T-helper 9 cell (primary cell): ENCODE results near the gene FAAP100.
"Not testable (repeated sequence)": the region's sequence is repeated elsewhere in the genome, so short reads cannot be mapped to it uniquely, and the experiment has no call there.

ENCODE experiments used
- DNase-seq: peaks from one replicate; pipeline ENCODE4 v3.0.0-alpha.2; 2020
- total RNA-seq, 2 donors: gene quantifications; one replicate each; lab custom pipeline; 2026; lab: John Stamatoyannopoulos, UW

Gene FAAP100, protein sequence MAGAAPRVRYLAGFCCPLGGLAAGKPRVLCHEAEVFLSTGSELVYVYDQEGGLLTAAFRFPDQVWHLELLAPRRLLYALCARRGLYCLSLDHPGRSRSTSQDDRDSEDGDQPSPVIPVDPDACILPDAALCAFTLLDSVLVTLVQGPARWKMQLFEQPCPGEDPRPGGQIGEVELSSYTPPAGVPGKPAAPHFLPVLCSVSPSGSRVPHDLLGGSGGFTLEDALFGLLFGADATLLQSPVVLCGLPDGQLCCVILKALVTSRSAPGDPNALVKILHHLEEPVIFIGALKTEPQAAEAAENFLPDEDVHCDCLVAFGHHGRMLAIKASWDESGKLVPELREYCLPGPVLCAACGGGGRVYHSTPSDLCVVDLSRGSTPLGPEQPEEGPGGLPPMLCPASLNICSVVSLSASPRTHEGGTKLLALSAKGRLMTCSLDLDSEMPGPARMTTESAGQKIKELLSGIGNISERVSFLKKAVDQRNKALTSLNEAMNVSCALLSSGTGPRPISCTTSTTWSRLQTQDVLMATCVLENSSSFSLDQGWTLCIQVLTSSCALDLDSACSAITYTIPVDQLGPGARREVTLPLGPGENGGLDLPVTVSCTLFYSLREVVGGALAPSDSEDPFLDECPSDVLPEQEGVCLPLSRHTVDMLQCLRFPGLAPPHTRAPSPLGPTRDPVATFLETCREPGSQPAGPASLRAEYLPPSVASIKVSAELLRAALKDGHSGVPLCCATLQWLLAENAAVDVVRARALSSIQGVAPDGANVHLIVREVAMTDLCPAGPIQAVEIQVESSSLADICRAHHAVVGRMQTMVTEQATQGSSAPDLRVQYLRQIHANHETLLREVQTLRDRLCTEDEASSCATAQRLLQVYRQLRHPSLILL
- 53.8 to 55.7 reads per million in 2 donors for total RNA-seq

DNA sequence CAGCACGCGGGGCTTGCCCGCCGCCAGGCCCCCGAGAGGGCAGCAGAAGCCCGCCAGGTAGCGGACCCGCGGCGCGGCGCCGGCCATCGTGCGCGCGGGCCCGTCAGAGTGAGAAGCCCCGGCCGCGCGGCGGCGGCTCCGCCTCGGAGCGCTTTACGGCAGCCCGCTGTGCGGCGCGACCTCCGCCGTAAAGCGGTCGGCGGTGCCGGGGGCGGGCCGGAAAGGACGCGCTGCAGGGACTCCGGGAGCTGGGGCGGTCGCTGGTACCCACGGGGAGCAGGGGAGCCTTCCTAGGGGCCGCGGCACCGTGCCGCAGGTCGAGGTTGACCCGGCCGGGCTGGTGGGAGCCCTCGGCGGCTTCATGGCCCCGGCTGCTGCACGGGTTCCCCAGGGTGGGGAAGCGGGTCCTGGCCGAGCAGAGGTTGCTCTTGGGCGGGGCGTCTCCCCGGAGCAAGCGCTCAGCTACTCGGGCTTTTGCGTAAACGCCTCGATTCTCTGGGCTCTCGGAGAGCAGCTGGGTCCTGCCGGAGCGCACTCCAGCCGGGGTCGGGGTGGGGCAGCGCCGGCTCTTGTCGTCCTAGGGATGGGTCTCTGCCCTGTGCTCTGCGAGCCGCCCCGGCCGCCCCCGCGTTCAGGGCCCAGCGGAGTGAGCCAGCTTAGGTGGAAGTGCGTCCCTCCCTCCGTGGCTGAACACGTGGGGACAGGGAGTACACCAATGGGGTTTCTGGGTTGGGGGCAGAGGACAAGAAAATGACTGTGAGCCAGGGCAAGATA lies at the start of gene FAAP100:
FAAP100 (minus strand) TSS at position 110 of the 774 bp plus-strand sequence; CDS start at position 87, 23 bp downstream.
- DNase-seq, result peak; percentile 71

DNA sequence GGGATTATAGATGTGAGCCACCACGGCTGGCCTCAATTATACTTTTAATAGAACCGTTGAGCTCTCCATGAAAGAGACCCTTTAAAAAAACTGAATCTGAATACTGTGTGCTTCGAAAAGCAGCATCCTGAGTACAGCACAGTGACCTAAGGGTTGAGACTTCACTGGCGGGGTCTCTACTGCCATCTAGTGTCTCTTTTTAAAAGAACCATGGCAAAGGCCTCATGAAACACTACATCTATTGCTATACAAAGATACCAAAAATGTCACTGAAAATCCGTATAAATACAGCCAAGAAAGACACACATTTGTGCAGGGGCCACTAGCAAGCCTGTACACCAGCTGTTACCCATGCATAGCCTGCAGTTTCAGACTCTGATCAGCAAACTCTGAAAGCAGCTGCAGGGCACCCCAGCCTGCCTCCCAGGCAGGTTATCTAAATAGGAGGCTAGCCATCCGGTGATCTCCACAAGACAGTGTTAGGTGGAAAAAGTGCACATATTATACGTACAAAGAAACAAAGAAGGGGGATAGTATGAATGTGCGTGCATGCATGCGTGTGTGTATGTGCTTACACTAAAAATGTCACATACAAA lies 49.5 kb upstream of the FAAP100 start:
- peak; percentile 10 for DNase-seq

DNA sequence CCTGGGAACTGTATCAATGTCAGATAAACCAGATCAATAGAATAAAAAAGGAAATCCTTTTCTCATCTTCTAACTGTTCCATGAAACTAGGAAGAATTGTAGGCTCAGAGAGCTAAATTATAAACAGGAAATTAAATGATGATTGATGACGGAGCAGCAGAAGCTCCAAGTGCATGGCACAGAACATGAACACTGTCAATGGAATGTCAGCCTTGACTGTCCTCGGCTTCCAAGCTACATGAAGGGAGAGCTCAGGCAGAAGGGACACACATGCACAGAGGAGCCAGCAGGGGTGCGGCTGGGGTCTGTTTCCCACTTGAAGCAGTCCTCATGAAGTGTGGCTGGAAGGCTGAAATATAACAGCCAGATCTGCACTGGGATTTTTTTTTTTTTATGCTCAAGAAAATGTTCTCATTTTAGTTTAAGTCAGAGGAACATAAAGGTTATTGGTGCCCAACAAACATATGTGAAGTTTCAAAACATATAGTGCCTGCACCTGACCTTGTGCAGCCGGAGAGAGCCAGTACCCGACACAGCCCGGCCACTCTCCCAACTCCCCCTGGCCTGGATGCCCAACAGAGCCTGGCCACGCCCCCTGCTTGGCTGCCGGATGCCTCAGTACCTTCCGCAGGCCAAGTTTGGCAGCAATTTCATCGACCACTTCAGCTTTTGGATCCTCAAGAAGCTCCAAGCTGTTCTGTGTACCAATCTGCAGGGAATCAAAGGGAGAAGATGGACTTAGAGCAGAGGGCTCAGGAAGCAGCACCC lies 47.8 kb upstream of the FAAP100 start:
- DNase-seq, result no peak

DNA sequence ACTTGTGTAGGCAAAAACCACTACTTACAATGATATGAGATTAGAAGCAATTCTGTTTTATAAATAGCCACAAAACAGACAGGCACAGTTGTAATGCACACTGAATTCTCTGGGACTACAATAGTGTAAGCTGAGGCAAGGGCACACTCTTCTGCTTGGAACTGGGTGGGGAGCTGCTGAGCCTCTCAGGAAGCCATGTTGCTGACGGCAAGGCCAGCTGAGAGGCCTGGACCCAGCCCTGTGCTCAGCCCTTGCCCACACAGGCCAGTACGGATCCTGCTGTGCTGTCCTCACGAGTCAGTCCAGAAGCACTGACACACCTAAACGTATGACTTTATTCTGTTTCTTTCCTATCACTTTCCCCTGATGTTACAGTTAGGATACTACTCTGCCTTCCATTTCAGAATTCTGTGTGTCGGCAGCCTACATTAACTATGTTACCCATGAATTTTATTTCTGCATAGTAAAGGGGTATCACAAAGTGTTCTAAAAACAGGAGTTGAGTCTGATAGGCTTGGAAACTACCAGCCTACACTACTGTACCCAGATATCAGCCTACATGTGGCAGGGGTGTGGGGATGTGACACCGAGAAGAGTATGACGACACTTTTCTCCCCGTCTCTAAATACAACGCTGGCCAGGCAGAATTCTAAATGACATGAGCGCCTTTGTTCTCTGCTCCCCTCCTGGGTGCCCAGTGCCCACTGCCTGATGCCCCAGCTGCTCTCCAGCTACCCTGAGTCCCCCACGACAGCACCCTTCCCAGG lies 41.1 kb upstream of the FAAP100 start:
- DNase-seq, result no peak

DNA sequence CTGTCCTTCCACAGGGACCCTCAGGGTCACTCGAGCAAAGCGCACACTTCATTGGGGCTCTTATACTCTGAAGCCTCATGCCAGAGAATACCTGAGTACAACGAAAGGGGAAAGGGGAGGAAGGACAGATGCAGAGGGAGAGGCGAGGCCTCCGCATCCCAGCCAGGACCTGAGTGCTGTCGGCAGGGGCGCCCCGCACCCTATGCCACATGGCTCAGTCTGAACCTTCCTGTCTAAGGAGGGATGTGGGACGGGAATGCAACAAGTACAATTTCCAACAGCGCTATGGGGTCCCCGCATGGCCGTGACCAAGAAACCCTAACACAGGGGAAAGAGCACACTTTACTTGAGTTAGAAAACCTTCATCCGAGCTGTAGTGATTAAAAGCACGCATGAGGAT lies 39.8 kb upstream of the FAAP100 start:
- DNase-seq, result no peak

DNA sequence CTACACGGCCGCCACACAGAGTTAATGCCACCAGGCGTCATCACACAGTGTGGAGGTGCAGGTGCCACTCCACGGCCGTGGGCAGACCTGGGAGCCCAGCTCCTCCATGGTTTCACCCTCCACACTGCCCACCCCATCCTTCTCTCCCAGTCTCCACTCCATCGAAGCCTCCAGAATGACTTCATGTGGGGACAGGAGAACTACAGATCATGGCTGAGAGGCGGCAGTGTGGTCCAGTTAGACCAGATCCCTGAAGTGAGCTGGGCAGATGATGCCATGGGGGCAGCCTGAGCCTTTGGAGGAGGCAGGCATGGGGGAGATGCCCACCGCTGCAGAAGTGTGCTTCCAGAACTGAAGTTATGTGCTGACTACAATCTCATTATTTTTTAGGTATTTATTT lies 38.0 kb upstream of the FAAP100 start:
- DNase-seq, result no peak

DNA sequence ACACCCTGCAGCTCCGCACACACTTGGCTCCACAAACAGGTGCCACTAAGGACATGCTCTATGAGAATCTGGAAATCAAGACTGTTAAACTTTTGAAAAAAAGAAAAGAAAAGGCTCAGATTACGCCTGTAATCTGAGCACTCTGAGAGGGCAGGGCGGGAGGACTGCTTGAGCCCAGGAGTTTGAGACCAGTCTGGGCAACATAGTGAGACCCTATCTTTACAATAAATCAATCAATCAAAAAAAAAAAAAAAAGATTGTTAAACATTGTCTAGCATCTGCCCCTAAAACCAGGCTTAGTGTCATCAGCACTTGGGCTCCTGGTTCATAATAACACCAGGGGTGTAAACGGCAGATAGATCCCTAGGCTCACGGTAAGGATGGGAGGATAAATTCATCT lies 37.5 kb upstream of the FAAP100 start:
- DNase-seq, result no peak

DNA sequence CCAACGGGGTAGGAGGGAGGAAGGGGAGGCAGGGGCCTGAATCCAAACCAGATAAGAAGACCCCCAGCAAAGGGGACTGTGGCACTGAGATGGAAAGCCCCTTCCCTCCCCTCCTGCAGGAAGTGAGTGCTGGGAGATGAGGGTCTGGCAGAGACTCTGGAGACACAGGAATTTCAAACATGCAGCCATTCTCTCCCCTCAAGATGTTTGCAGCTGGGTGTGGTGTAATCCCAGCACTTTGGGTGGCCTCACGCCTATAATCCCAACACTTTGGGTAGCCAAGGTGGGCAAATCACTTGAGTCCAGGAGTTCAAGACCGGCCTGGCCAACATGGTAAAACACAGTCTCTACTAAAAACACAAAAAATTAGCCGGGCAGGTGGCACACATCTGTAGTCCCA lies 33.9 kb upstream of the FAAP100 start:
- no peak for DNase-seq

DNA sequence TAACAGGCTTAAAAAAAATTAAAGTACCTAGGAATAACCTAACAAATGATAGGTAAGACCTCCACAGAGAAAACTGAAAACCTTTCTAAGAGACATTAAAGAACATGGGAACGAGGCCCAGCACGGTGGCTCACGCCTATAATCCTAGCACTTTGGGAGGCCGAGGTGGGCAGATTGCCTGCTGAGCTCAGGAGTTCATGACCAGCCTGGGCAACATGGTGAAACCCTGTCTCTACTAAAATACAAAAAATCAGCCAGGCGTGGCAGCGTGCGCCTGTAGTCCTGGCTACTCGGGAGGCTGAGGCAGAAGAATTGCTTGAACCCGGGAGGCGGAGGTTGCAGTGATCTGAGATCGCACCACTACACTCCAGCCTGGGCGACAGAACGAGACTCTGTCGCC lies 32.6 kb upstream of the FAAP100 start:
- DNase-seq, result not testable (repeated sequence)

DNA sequence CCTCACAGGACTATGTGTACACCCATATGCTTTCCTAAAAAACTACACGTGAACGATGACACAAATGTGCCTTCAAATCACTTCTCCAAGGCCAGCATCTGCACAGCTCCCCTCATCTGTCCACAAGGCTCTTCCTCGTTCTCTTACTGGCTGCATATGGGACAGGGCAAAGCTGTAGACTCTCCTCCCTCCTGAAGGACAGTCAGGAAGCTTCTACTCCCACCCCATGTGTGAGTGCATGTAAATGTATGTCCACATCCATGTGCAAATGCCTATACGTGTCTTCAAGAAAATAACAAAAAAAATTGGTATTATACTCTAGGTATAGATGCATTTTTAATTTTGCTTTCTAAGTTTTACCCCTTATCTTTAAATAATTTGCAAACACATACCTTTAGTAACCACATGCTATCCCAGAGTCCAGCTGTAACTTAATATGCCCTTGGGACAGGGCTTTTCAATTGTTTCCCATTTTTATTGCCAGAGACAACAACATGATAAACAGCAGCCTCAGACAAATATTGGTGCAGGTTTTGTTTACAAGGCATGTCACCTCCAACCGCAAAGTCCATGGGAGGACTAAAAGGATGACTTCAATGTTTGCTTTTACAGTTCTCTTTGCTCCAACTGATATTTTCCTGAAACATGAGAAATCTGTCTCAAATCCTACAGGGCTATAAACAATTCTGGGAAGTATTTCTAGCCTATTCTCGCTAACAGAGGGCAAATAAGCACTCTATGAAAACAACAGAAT lies 31.6 kb upstream of the FAAP100 start:
- no peak for DNase-seq

DNA sequence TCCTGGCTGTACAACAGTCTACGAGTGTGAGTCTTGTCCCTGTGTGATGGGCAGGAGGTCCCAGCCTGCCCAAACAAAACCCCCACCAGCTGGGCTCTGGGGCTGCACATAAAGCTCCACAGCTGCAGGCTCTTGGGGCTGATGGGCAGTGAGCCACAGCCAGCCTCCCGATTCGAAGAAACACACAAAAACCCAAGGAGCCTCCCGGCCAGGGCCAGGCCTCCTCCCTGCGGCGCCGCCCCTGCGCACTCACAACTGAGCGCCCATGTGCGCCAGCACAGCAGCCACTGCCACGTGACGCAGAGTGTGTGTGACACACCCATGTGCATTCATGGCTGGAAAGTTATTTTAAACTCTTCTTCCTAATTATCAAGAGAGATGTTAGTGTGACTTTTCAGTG lies 30.6 kb upstream of the FAAP100 start:
- DNase-seq, result no peak

DNA sequence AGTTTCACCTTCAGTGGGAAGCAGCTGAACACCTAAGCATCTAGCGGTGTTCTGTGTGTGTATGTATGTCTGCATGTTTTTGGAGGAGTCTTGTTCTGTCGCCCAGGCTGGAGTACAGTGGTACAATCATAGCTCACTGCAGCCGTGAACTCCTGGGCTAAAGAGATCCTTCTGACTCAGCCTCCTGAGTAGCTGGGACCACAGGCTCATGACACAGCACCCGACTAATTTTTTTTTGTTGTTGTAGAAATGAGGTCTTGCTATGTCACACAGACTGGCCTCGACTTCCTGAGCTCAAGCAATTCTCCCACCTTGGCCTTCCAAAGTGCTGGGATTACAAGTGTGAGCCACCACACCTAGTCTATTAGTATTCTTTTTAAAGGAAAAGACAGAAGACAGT lies 30.2 kb upstream of the FAAP100 start:
- no peak for DNase-seq

DNA sequence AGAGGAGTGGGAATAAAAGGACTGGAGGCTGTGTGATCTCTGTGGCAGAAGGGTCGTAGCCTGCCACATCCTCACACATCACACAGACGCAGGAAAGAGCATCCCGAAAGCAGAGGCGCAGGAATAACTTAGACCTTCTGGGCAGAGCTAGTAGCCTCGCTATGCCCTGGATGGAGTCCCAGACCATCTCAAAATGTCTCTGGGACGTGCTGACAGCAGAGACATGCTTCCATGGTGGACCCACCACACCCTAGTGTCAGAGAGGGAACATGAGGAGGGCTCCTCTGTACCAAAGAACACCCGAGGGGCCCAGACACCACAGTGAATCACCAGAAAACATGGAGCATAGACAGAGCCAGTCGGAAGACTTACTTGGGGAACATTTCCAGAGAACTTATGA lies 29.6 kb upstream of the FAAP100 start:
- no peak for DNase-seq

DNA sequence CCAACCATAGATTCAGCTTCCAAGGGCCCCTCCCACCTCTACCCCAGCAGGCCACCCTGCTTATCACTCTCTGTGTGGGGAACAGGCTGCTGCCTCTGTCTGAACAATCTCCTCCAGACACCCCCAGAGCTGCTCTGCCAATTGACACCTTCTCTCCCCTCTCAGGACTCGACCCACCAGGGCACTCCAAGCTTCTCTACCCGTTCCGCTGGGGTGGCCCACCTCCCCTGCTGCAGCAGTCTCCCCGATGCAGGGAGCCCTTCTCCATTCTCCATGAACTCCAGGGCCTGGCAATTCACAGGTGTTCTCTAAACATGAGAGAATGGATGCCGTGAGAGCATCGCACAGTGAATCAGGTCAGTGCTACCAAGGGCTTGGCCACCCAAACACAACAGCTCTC lies 28.3 kb upstream of the FAAP100 start:
- no peak for DNase-seq

DNA sequence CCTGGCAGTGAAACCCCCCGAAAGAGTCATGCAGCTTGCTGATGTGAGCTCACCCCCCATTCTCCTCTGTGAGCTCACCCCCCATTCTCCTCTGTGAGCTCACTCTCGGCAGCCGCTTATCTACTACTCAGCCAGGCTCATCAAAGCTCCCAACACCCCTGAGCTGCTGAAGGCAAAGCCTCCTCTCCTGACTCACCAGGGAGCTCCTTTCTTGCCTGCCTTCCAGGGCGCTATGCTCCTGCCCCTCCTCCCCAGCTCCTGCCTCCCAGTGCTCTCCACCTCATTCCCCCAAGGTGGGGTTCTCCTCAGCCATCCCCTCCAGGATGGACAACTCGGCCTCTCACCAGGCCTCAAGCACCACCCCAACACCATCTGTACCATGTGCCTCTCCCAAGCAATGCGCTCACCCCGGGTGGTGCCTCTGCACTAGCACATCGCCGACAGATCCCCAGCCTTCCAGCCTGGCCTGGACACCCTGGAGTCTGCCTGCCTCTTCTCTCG lies 27.7 kb upstream of the FAAP100 start:
- DNase-seq, result no peak

DNA sequence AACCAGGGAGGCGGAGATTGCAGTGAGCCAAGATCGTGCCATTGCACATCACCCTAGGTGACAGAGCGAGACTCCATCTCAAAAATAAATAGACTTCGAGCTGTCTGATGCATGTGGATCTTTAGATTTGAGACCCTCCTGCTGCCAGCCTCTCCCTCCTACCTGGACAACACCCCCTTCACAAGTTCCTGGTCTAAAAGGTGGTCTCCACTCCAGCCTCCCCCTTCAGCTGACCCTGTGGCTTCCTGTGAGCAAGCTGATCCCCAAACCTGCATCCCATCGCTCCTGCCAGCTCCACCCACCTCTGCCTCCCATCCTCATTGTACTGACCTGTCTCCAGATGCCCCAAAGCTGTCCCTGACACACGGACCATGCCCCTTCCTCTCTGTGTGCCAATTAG lies 27.1 kb upstream of the FAAP100 start:
- no peak for DNase-seq

DNA sequence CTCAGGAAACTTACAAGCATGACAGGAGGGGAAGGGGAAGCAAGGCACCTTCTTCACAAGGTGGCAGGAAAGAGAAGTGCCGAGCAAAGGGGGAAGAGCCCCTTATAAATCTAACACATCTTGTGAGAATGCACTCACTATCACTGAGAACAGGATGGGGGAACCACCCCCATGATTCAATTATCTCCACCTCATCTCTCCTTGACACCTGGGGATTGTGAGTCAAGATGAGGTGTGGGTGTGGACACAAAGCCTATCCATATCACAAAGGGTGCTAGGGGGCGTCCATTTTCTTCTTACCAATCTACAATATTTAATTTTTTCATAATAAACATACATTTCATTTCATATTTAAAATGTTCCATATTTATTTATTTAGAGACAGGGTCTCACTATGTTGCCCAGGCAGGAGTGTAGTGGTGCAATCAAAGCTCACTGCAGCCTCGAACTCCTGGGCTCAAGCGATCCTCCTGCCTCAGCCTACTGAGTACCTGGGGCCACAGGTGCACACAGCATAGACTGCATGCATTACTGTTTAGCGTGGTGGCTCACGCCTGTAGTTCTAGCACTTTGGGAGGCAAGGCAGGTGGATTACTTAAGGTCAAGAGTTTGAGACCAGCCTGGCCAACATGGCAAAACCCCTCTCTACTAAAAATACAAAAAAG lies 26.5 kb upstream of the FAAP100 start:
- DNase-seq, result no peak

DNA sequence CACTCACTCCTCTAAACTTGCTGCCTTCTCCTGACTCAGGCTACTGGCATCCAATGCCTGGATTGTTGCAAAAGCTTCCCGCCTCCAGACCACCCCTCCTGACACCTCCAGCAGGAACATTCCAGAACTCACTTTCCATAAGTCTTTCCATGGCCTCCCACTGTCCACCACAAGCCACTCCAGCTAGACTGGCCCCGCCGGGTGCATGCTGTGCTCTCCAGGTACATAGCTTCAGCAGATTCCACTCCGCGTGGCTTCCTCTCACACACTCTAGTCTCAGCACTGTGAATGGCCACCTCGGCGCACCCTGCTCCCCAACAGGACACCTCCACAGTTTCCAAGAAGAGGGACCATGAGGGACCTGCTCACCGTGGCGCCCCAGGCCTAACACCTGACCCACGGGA lies 25.9 kb upstream of the FAAP100 start:
- DNase-seq, result no peak

DNA sequence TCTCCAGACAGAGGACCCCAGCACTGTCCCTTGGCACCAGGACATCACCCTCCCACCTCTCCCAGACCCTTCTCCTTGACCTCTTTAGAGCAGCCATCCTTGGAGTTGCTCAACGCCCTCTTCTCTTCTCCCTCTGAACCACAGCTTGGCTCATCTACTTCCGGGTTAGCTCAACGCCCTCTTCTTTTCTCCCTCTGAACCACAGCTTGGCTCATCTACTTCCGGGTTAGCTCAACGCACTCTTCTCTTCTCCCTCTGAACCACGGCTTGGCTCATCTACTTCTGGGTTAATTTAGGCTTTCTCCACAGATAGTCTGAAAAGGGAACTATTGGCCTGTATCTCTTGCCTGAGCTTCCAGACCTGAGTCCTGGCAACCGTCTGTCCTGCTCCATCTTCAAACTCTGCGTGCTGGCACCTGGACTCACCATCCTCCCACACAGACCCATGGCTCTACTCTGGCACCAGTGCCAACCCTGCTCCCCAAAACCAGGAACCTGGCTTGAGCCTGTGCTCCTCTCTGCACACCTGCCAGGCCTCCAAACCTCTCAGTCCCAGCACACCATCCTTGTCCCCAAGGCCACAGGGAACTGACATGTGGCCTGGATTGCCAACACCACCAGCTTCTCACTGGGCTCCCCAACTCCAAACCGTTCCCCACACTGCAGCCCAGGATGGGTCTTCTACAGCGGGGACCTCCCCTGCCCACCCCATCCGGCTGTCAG lies 25.3 kb upstream of the FAAP100 start:
- no peak for DNase-seq
